Activated naive CD8-positive, alpha-beta T cell treated with anti-CD3 and anti-CD28 coated beads, Interleukin-2, amount 50 U/mL, for 24 hours (primary cell): ENCODE results near the gene P2RY13.

Experiments used
- ATAC-seq: fragments of 150-1000 bp; cut with Tn5 transposase; one replicate; pipeline ENCODE4 v1.10.0; 2021
- DNase-seq: peaks from one replicate; pipeline ENCODE4 v3.0.0; 2021
- H3K27ac Mint-ChIP-seq: one replicate; pipeline ENCODE4 v1.8.0; 2021; ENCODE audit warnings: mild to moderate bottlenecking, mixed read lengths
- H3K27me3 Mint-ChIP-seq: one replicate; pipeline ENCODE4 v1.8.0; 2021; ENCODE audit warnings: mixed read lengths
- H3K36me3 Mint-ChIP-seq: one replicate; pipeline ENCODE4 v1.8.0; 2021; ENCODE audit warnings: low read depth, mixed read lengths
- H3K4me1 Mint-ChIP-seq: one replicate; pipeline ENCODE4 v1.8.0; 2021; ENCODE audit warnings: mixed read lengths
- H3K4me3 Mint-ChIP-seq: one replicate; pipeline ENCODE4 v1.8.0; 2021; ENCODE audit warnings: mild to moderate bottlenecking, moderate library complexity, mixed read lengths
- H3K9me3 Mint-ChIP-seq: one replicate; pipeline ENCODE4 v1.8.0; 2021; ENCODE audit warnings: mixed read lengths

Gene P2RY13

DNA sequence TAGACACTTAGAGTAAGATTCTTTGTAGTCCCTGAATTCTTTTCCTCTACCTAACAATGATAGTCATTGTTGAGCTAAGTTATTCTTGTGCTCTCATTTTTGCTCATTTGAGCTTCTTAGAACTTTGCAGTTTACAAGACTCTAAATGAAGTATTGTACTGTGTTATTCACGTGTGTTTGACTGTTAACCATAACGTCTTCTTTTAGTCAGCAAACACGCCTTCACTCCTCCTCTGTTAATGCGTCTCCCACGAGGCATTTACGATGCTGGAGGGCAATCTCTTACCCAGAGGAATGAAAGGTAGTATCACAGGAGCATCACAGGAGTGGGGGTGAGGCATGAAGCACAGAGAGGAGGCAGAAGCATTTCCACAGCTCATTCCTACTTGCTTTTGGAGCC is 36.2 kb downstream of the P2RY13 start:
- no peak for ATAC-seq
- no peaks in the 10 kb centered on the region for H3K9me3 Mint-ChIP-seq
- H3K27ac Mint-ChIP-seq = no peak overlapping the region
- no peak for DNase-seq
- no peaks in the 10 kb centered on the region for H3K4me1 Mint-ChIP-seq
- H3K27me3 Mint-ChIP-seq = no peaks in the 10 kb centered on the region
- H3K4me3 Mint-ChIP-seq = no peak overlapping the region
- no peaks in the 10 kb centered on the region for H3K36me3 Mint-ChIP-seq

DNA sequence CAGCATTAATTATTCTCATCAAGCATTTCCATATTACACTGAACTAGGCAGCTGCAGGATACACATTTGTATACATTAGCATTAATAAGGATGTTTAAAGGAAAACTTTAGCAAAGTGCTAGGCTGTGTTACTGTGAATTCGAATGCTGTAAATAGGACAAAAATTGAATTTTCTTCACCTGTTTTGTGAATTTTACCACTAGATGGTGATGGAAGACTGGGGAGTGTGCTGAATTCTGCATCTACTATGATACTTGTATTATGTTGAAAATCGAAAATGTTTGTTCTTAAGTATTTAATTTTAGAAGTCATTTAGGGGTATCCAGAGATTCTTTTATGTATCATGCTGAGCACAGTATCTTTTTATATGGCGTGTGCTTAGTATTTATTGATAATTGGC is 38.7 kb downstream of the P2RY13 start:
- no peak overlapping the region for H3K27ac Mint-ChIP-seq
- H3K36me3 Mint-ChIP-seq = no peaks in the 10 kb centered on the region
- ATAC-seq (no peak), DNase-seq (no peak)
- no peak overlapping the region for H3K4me3 Mint-ChIP-seq
- H3K27me3 Mint-ChIP-seq = no peaks in the 10 kb centered on the region
- H3K9me3 Mint-ChIP-seq = no peaks in the 10 kb centered on the region
- H3K4me1 Mint-ChIP-seq = no peaks in the 10 kb centered on the region

DNA sequence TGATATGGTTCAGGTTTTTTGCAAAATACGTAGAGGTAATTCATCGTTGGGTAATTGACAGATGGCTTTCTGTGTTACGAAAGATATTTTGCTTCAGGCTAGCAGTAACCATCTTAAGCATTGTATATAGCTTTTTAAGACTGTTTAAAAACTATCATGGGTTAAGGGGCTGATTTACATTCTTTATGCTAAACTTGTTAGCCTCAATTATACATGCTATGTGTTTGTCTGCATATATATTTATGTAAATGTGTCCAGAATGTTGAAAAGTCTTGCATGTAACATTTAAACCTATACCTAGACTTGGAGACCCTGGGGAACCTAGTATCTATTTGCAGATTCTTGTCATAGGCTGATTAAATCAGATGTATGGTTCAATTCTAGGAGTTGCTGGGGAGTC is 39.9 kb downstream of the P2RY13 start:
- no peak overlapping the region for H3K4me3 Mint-ChIP-seq
- DNase-seq = no peak
- no peaks in the 10 kb centered on the region for H3K36me3 Mint-ChIP-seq
- peaks cover 2% of the 10 kb centered on the region for H3K4me1 Mint-ChIP-seq
- H3K27me3 Mint-ChIP-seq = no peaks in the 10 kb centered on the region
- ATAC-seq = no peak
- no peak overlapping the region for H3K27ac Mint-ChIP-seq
- H3K9me3 Mint-ChIP-seq = no peaks in the 10 kb centered on the region

DNA sequence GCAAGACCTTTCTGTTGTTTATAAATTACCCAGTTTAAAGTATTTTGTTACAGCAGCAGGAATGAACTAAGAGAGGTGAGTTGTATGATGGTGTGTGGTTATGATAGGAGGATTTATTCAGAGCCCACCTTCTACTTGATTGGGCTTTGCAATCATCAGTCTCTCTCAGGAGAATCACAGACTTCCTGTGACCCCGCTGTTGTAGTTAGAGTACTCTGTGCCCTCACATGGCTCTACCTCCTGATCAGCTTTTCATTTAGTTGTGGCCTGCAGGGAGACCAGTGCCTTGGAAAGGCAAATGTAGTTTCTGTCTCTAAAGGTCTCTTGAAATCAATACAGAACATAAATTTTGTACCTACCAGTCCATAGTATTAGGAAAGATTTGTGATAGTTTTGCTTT is 43.4 kb downstream of the P2RY13 start:
- Mint-ChIP-seq H3K27me3 (no peaks in the 10 kb centered on the region), H3K4me3 (no peak overlapping the region), H3K9me3 (no peaks in the 10 kb centered on the region), H3K4me1 (peaks cover 19% of the 10 kb centered on the region), H3K36me3 (no peaks in the 10 kb centered on the region), H3K27ac (no peak overlapping the region)
- ATAC-seq (no peak), DNase-seq (no peak)

DNA sequence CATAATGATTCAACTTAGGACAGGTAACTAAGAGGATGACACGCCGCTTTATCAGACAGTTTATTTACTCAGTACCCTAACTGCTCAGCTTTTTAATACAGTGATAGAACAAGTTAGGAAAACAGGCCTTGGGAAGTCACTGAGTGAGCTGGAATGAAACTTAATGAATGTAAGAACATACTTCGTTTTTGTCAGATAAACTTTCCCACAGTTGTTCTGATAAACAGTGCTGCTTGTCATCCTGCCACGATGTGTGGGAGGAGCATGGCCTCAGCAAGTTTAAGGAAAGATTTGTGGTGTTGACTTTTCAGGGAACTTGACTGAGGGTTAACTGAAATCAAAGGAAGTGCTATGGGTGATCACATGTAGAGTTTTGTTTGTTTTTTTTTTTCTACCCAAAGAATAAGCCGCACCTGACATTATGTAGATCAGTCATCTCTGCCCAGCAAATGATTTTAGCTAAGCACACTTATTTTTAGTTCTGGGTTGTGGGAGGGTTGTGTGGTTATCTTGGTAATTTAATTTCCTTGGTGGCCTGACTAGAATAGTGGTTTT is 45.4 kb downstream of the P2RY13 start:
- H3K9me3 Mint-ChIP-seq = no peaks in the 10 kb centered on the region
- no peaks in the 10 kb centered on the region for H3K27me3 Mint-ChIP-seq
- DNase-seq (no peak), ATAC-seq (peak; percentile 55)
- peak overlapping the region; percentile 18 for H3K4me3 Mint-ChIP-seq
- peaks cover 27% of the 10 kb centered on the region for H3K4me1 Mint-ChIP-seq
- no peaks in the 10 kb centered on the region for H3K36me3 Mint-ChIP-seq
- peak overlapping the region; percentile 67 for H3K27ac Mint-ChIP-seq

DNA sequence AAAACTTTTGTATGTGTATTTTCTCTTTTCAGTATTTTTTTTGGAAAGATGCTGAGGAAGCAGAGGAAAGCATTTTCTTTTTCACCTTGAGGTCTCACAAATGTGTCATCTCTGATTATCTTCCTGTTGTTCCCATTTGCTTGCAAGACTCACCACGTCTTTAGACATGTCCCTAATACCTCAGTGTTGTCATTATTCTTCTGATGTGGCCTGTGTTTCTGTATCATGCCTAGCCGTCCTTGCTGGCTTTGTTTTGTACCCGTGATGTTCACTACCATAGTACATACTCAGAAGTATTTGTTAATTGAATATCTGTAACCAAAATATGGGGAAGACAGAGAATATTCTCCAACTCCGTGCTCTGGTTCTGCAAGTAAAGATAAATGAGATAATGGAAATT is 46.0 kb downstream of the P2RY13 start:
- Mint-ChIP-seq H3K4me3 (no peak overlapping the region), H3K27me3 (no peaks in the 10 kb centered on the region), H3K4me1 (peaks cover 33% of the 10 kb centered on the region), H3K27ac (no peak overlapping the region), H3K9me3 (no peaks in the 10 kb centered on the region), H3K36me3 (no peaks in the 10 kb centered on the region)
- DNase-seq (no peak), ATAC-seq (no peak)

DNA sequence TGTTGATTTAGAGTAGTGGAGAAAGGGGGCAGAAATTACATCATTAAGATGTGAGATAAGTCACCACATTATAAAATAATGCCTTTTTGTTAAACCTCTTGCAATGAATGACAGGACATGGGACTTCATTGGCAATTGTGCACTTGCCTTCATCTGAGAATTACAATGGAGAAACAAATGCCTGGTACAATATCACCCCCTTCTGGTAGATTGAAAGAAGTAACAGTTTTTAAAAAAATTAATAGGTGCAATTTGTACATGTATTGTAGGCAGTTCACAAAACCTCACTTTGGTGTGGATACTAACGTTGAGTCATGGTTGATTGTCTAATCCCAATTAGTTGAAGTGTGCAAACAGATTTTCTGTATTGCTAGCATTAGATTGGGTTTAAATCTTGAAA is 46.4 kb downstream of the P2RY13 start:
- no peak for DNase-seq
- Mint-ChIP-seq H3K4me3 (no peak overlapping the region), H3K36me3 (no peaks in the 10 kb centered on the region), H3K9me3 (no peaks in the 10 kb centered on the region), H3K4me1 (peaks cover 38% of the 10 kb centered on the region), H3K27ac (no peak overlapping the region), H3K27me3 (no peaks in the 10 kb centered on the region)
- ATAC-seq = peak; percentile 47

DNA sequence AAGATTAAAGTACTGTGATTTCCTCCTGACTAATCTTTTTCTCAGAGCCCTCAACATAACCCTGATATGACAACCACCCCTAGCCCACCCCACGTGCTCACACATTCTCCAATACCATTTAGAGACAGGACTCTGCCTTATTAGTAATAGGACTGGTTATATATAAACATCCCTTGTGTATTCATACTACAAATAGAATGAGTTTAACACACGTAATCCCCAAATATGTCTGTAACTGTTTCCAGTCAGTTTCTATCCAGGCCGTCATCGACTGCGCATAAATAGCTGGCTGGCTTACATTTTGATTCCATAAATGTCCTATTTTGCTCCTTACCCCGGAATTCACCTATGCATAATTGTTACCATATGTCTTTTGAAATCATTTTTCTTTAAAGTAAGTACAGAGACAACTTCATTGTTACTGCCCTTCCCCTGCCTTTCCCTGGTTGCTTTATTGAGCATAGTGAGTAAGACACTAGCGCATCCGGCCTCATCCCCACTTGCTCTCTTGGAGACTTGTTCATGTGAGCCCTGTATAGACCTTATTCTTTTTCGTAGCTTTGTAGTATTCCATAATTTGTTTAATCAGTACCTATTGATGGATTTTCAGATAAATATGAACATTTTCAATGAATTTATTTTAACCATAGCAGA is 47.6 kb downstream of the P2RY13 start:
- Mint-ChIP-seq H3K27me3 (no peaks in the 10 kb centered on the region), H3K4me3 (no peak overlapping the region), H3K4me1 (peaks cover 44% of the 10 kb centered on the region), H3K9me3 (no peaks in the 10 kb centered on the region), H3K27ac (no peak overlapping the region), H3K36me3 (no peaks in the 10 kb centered on the region)
- no peak for DNase-seq
- ATAC-seq = no peak

DNA sequence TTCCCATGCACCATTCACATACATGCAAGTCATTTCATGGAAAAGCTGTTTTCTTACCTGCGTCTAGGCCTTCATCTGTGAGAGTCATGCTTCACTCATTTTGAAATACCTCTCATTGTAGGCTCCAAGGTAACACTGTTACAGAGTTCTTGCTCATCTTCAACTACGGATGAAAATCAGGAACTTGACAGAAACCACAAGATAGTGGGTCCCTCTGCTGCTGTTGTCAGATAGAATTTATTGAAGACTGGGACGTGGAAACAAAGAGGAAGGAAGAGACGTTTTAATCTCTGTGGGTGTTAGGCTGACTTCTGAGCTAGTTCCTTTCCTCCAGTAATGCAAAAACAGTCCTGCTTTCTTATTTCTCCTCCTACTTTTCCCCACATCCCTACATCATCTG is 51.1 kb downstream of the P2RY13 start, which contains the start of gene P2RY14:
TSS of gene P2RY14 (minus strand) at position 313 of the 400 bp plus-strand sequence. CDS start 64,226 bp downstream, outside the sequence.
- Mint-ChIP-seq H3K4me1 (peaks cover 60% of the 10 kb centered on the region), H3K9me3 (no peaks in the 10 kb centered on the region)

DNA sequence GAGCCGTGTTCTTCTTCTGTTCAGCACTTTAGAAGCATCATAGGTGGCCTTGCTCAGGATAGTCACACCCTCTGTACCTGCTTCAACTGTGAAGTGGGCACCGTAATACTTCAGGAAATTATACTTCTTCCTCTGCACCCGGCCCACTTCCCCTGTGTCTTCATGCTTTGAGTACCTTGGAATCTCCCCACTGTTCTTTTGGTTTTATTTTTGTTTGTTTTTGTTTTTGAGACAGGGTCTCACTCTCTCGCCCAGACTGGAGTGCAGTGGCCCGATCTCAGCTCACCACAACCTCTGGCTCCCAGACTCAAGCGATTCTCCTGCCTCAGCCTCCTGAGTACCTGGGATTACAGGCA is 52.7 kb downstream of the P2RY13 start:
- Mint-ChIP-seq H3K4me3 (peak overlapping the region; percentile 27), H3K9me3 (no peaks in the 10 kb centered on the region), H3K4me1 (peaks cover 58% of the 10 kb centered on the region), H3K27ac (peak overlapping the region; percentile 63), H3K36me3 (no peaks in the 10 kb centered on the region), H3K27me3 (no peaks in the 10 kb centered on the region)
- DNase-seq = no peak
- no peak for ATAC-seq

More for the DNA sequence above, 51.1 kb downstream of the P2RY13 start, which contains the start of gene P2RY14:
- Mint-ChIP-seq H3K27me3 (no peaks in the 10 kb centered on the region), H3K27ac (peak within 1 kb of the TSS; percentile 69), H3K36me3 (no peaks in the 10 kb centered on the region), H3K4me3 (no peak within 1 kb of the TSS)
- DNase-seq (no peak), ATAC-seq (peak; percentile 51)
